GM18507 (cell line): ENCODE results near the gene XRCC5.

Experiments used
- DNase-seq: peaks from one replicate; pipeline ENCODE4 v3.0.0; 2011; ENCODE audit warnings: low read depth; ENCODE audit not compliant: insufficient read length; ENCODE audit errors: extremely low spot score
- FAIRE-seq: peaks from 2 replicates; lab custom pipeline; 2011; peaks lifted over from hg19 to GRCh38; lab: Jason Lieb, UNC

XRCC5 gene

GRCh38 chr2:216083464-216084281 lies 25.5 kb upstream of the XRCC5 start:
- FAIRE-seq (no peak), DNase-seq (no peak)

GRCh38 chr2:216084547-216084946 lies 24.6 kb upstream of the XRCC5 start:
- DNase-seq (no peak), FAIRE-seq (no peak)

GRCh38 chr2:216086207-216086893 lies 22.8 kb upstream of the XRCC5 start:
- DNase-seq (no peak), FAIRE-seq (no peak)

- peak; percentile 24 for FAIRE-seq
These were observed 18.8 kb upstream of the XRCC5 start for GRCh38 chr2:216090369-216090786.

GRCh38 chr2:216092646-216093045 lies 16.5 kb upstream of the XRCC5 start:
- no peak for FAIRE-seq

More at GRCh38 chr2:216090369-216090786, 18.8 kb upstream of the XRCC5 start:
- DNase-seq, result no peak

GRCh38 chr2:216094701-216095100 lies 14.4 kb upstream of the XRCC5 start:
- DNase-seq, result no peak
- no peak for FAIRE-seq

More at GRCh38 chr2:216092646-216093045, 16.5 kb upstream of the XRCC5 start:
- no peak for DNase-seq

- no peak for DNase-seq
- peak; percentile 35 for FAIRE-seq
These were observed 10.5 kb upstream of the XRCC5 start for GRCh38 chr2:216098421-216099334.

GRCh38 chr2:216101109-216101508 lies 8.0 kb upstream of the XRCC5 start:
- DNase-seq (no peak), FAIRE-seq (no peak)

GRCh38 chr2:216103213-216103612 lies 5.9 kb upstream of the XRCC5 start:
- no peak for DNase-seq
- no peak for FAIRE-seq

- FAIRE-seq, result no peak
- DNase-seq, result no peak
These were observed 4.5 kb upstream of the XRCC5 start for GRCh38 chr2:216104691-216105090.

- DNase-seq (no peak), FAIRE-seq (no peak)
These were observed 1.8 kb upstream of the XRCC5 start for GRCh38 chr2:216107320-216107719.

GRCh38 chr2:216107760-216108159 lies 1.4 kb upstream of the XRCC5 start:
- no peak for FAIRE-seq
- DNase-seq, result no peak

- no peak for DNase-seq
- no peak for FAIRE-seq
These were observed 710 bp upstream of the XRCC5 start for GRCh38 chr2:216108310-216108966.

GRCh38 chr2:216109962-216110614 lies 940 bp downstream of the XRCC5 start:
- no peak for DNase-seq
- peak; percentile 68 for FAIRE-seq

- DNase-seq (no peak), FAIRE-seq (no peak)
These were observed 1.5 kb downstream of the XRCC5 start for GRCh38 chr2:216110620-216111019.

- DNase-seq, result no peak
- no peak for FAIRE-seq
These were observed 2.0 kb downstream of the XRCC5 start for GRCh38 chr2:216111122-216111521.

- FAIRE-seq, result no peak
These were observed 3.8 kb downstream of the XRCC5 start for GRCh38 chr2:216112926-216113325.

GRCh38 chr2:216113572-216113971 lies 4.4 kb downstream of the XRCC5 start:
- DNase-seq (no peak), FAIRE-seq (peak; percentile 76)

More at GRCh38 chr2:216112926-216113325, 3.8 kb downstream of the XRCC5 start:
- no peak for DNase-seq

- DNase-seq, result no peak
- FAIRE-seq, result no peak
These were observed 5.2 kb downstream of the XRCC5 start for GRCh38 chr2:216114382-216114713.
